ENCODE measurements around the gene PPFIBP2. TPM values are rescaled to one million over a fixed set of nuclear protein-coding genes. Genes with fewer than 3 reads are reported as not detected.

PPFIBP2 gene
- total and polyA plus RNA-seq, 8 donors, result 28.1 to 153 (median 71.9) TPM

GRCh38 chr11:7668464-7668863 lies 154.7 kb downstream of the PPFIBP2 start:
- 63 to 75% (median 67%) methylated on average over 7 of the region's 7 CpGs for WGBS, 5 donors
- intact Hi-C loops (cut with DNase I; ENCODE audit: low total_unique reads), result loop anchor here (5.0 kb wide), 1 partner anchor 101 kb away; no protein-coding TSS in a partner anchor

GRCh38 chr11:7668911-7669310 lies 155.1 kb downstream of the PPFIBP2 start:
- TF ChIP-seq EP300 (IDR thresholded peaks at IDR 0.05), result no peak
- TF ChIP-seq CTCF (IDR thresholded peaks at IDR 0.05), result no peak
- Histone ChIP-seq H3K9me3 (no peaks in the 10 kb centered on the region), H3K36me3 (peaks cover 4 to 29% (median 19%) of the 10 kb centered on the region in 4 donors), H3K27me3 (peaks cover 0 to 18% (median 0%) of the 10 kb centered on the region in 3 donors), H3K27ac (no peak overlapping the region), H3K4me3 (no peak overlapping the region), H3K4me1 (peaks cover 20 to 38% (median 31%) of the 10 kb centered on the region in 4 donors)
- 60 to 70% (median 62%) methylated on average over 5 of the region's 5 CpGs for WGBS, 5 donors
- no peak for DNase-seq
- intact Hi-C loops (cut with DNase I; ENCODE audit: low total_unique reads), result loop anchor here (5.0 kb wide), 1 partner anchor 102 kb away; no protein-coding TSS in a partner anchor

More at GRCh38 chr11:7668464-7668863, 154.7 kb downstream of the PPFIBP2 start:
- Histone ChIP-seq H3K27ac (no peak overlapping the region), H3K4me3 (no peak overlapping the region), H3K27me3 (peaks cover 0 to 14% (median 0%) of the 10 kb centered on the region in 3 donors), H3K4me1 (peaks cover 18 to 35% (median 26%) of the 10 kb centered on the region in 4 donors), H3K36me3 (peaks cover 4 to 29% (median 19%) of the 10 kb centered on the region in 4 donors), H3K9me3 (no peaks in the 10 kb centered on the region)
- no peak for DNase-seq
- TF ChIP-seq CTCF (IDR thresholded peaks at IDR 0.05) (no peak), POLR2A (IDR thresholded peaks at IDR 0.05) (no peak)

GRCh38 chr11:7670641-7671040 lies 156.8 kb downstream of the PPFIBP2 start:
- peaks cover 26 to 41% (median 32%) of the 10 kb centered on the region in 4 donors for H3K4me1 ChIP-seq
- WGBS, 5 donors, result 59 to 91% (median 64%) methylated on average over 4 of the region's 4 CpGs
- TF ChIP-seq POLR2AphosphoS5 (IDR thresholded peaks at IDR 0.05) (no peak), CTCF (IDR thresholded peaks at IDR 0.05) (no peak), POLR2A (IDR thresholded peaks at IDR 0.05) (no peak), EP300 (IDR thresholded peaks at IDR 0.05) (no peak)
- no peak for DNase-seq
- intact Hi-C loops (cut with DNase I; ENCODE audit: low total_unique reads), result no loop called here
- H3K27ac ChIP-seq, result peak overlapping the region in 3 of 5 donors; percentile 1 to 41 (median 37)
- H3K36me3 ChIP-seq, result peaks cover 4 to 25% (median 11%) of the 10 kb centered on the region in 4 donors
- H3K9me3 ChIP-seq, result no peaks in the 10 kb centered on the region
- H3K4me3 ChIP-seq, result no peak overlapping the region
- H3K27me3 ChIP-seq, result peaks cover 0 to 25% (median 0%) of the 10 kb centered on the region in 3 donors

GRCh38 chr11:7671347-7672215 lies 157.8 kb downstream of the PPFIBP2 start:
- Histone ChIP-seq H3K36me3 (peaks cover 4 to 19% (median 6%) of the 10 kb centered on the region in 4 donors), H3K27me3 (peaks cover 0 to 25% (median 0%) of the 10 kb centered on the region in 3 donors), H3K4me3 (no peak overlapping the region), H3K9me3 (no peaks in the 10 kb centered on the region), H3K4me1 (peaks cover 25 to 37% (median 29%) of the 10 kb centered on the region in 4 donors), H3K27ac (peak overlapping the region in 3 of 5 donors; percentile 1 to 41 (median 37))
- intact Hi-C loops (cut with DNase I; ENCODE audit: low total_unique reads), result no loop called here
- no peak for TF ChIP-seq CTCF (IDR thresholded peaks at IDR 0.05)
- no peak for TF ChIP-seq POLR2A (IDR thresholded peaks at IDR 0.05)
- no peak for TF ChIP-seq EP300 (IDR thresholded peaks at IDR 0.05)
- TF ChIP-seq POLR2AphosphoS5 (IDR thresholded peaks at IDR 0.05), result no peak
- peak; percentile 73 to 79 for DNase-seq
- 36 to 73% (median 40%) methylated on average over 10 of the region's 10 CpGs for WGBS, 5 donors

All from stomach (tissue), 9 donors.